HepG2 (cell line): ENCODE measurements around the gene ABCA2. TPM values are rescaled to one million over a fixed set of nuclear protein-coding genes. Genes with fewer than 3 reads are reported as not detected.
A peak's percentile ranks its signal among the peaks of the same experiment; 100 is the strongest.

Experiments used
- ATAC-seq: fragments of 200-7000 bp; cut with Tn5 transposase; 3 replicates; pipeline ENCODE4 v1.9.1; 2020; ENCODE audit warnings: mild to moderate bottlenecking, moderate library complexity
- BruUV-seq: library from RNA; stranded (reverse); fragments of 400-500 nt; replicated peaks from 2 replicates; lab custom pipeline; 2021; lab: Mats Ljungman, UMichigan
- CTCF ChIA-PET: fragments of 300-600 bp; formaldehyde crosslinking; extraction: SDS; loops from one replicate; lab custom pipeline; 2021; ENCODE audit warnings: low total read pairs, inconsistent platforms, low intra/inter-chr PET ratio; lab: Yijun Ruan, JAX
- POLR2A ChIA-PET: fragments of 350-600 bp; sonication (Branson Sonifier 250); formaldehyde crosslinking; loops from one replicate; lab custom pipeline; 2020; ENCODE audit warnings: antibody characterized with exemption, inconsistent platforms; lab: Yijun Ruan, JAX
- DNase-seq: peaks from one replicate; pipeline ENCODE4 v3.0.0-alpha.2; 2015; ENCODE audit warnings: low spot score
- FAIRE-seq: peaks from 3 replicates; lab custom pipeline; 2011; peaks lifted over from hg19 to GRCh38; lab: Jason Lieb, UNC
- H2AFZ ChIP-seq: one replicate; pipeline ENCODE4 v1.6.1; 2011; ENCODE audit warnings: low read length, inconsistent platforms
- H3K27ac ChIP-seq: fragments of 300-600 bp; 3 replicates; pipeline ENCODE4 v1.8.0; 2011; ENCODE audit warnings: mixed run types, mild to moderate bottlenecking, mixed read lengths, low read length, inconsistent platforms; ENCODE audit not compliant: insufficient read depth; ENCODE audit errors: extremely low read length
- H3K27me3 ChIP-seq, 2 experiments: fragments of 200-600 bp in 1 of 2; 2 replicates in 1 of 2; 3 replicates in 1 of 2; pipeline versions ENCODE4 v1.6.0 to v1.8.0; 2011; ENCODE audit warnings: low read length in 2 of 2, mild to moderate bottlenecking in 2 of 2, moderate library complexity in 2 of 2, inconsistent platforms in 1 of 2; ENCODE audit not compliant: insufficient read depth in 2 of 2, control insufficient read depth in 1 of 2
- H3K36me3 ChIP-seq, 2 experiments: fragments of 200-600 bp in 1 of 2; replicated peaks in 1 of 2; 2 replicates in 1 of 2; 3 replicates in 1 of 2; pipeline versions ENCODE4 v1.5.1 to v1.8.0; 2011; ENCODE audit warnings: low read length in 2 of 2, inconsistent platforms in 1 of 2; ENCODE audit not compliant: insufficient read depth in 2 of 2, control insufficient read depth in 1 of 2
- H3K4me1 ChIP-seq: 2 replicates; pipeline ENCODE4 v1.5.1; 2012; ENCODE audit warnings: low read length, inconsistent platforms; ENCODE audit not compliant: insufficient read depth
- H3K4me2 ChIP-seq: 2 replicates; pipeline ENCODE4 v1.6.0; 2011; ENCODE audit warnings: low read depth, low read length, inconsistent platforms
- H3K4me3 ChIP-seq, 3 experiments: fragments of 200-600 bp in 1 of 3; sonication (generic), shearing (Covaris generic) in 1 of 3; replicated peaks in 1 of 3; 2 replicates each; pipeline ENCODE4 v1.5.1; 2011 to 2016; ENCODE audit warnings: low read length in 3 of 3, inconsistent platforms in 2 of 3, low read depth in 2 of 3, mild to moderate bottlenecking in 2 of 3, control low read depth in 1 of 3, mixed read lengths in 1 of 3; ENCODE audit not compliant: insufficient read depth in 1 of 3
- H3K79me2 ChIP-seq: one replicate; pipeline ENCODE4 v1.6.1; 2011; ENCODE audit warnings: low read length, inconsistent platforms; ENCODE audit not compliant: insufficient read depth
- H3K9ac ChIP-seq: 2 replicates; pipeline ENCODE4 v1.6.0; 2011; ENCODE audit warnings: mild to moderate bottlenecking, low read depth, low read length, inconsistent platforms; ENCODE audit not compliant: insufficient read depth
- H3K9me3 ChIP-seq: 2 replicates; pipeline ENCODE4 v1.5.1; 2012; ENCODE audit warnings: mild to moderate bottlenecking, low read length
- H4K20me1 ChIP-seq: 2 replicates; pipeline ENCODE4 v1.6.0; 2011; ENCODE audit warnings: inconsistent platforms, mild to moderate bottlenecking, low read length, moderate library complexity; ENCODE audit not compliant: insufficient read depth
- ATRX ChIP-seq: sonication (generic); formaldehyde crosslinking; IDR thresholded peaks from 2 replicates; pipeline ENCODE4 v1.4.0; 2020; ENCODE audit warnings: missing genetic modification reagents, borderline replicate concordance
- KDM1A ChIP-seq: IDR thresholded peaks from 2 replicates; pipeline ENCODE4 v1.6.1; 2016; ENCODE audit warnings: missing compliant biosample characterization
- MAZ ChIP-seq, 2 experiments: sonication (generic) in 1 of 2; formaldehyde crosslinking in 1 of 2; IDR thresholded peaks; 2 replicates each; pipeline versions ENCODE4 v1.5.0 to v1.6.1; 2012 to 2020; ENCODE audit warnings: low read depth in 2 of 2, mild to moderate bottlenecking in 2 of 2, borderline replicate concordance in 1 of 2, improper control_type of control experiment in 1 of 2, low read length in 1 of 2, missing genetic modification reagents in 1 of 2, moderate library complexity in 1 of 2
- PPARG ChIP-seq: conservative IDR thresholded peaks from 2 replicates; pipeline ENCODE4 v1.6.1; 2016; ENCODE audit warnings: missing biosample characterization, missing genetic modification reagents
- RXRA ChIP-seq: sonication (generic); formaldehyde crosslinking; IDR thresholded peaks from 2 replicates; pipeline ENCODE4 v1.5.1; 2020; ENCODE audit warnings: missing genetic modification reagents
- SAFB2 ChIP-seq: sonication (generic); formaldehyde crosslinking; IDR thresholded peaks from 2 replicates; pipeline ENCODE4 v1.5.1; 2020; ENCODE audit warnings: missing genetic modification reagents, low read depth, mild to moderate bottlenecking, borderline replicate concordance
- SP5 ChIP-seq: IDR thresholded peaks from 2 replicates; pipeline ENCODE4 v1.6.1; 2016; ENCODE audit warnings: low read depth, borderline replicate concordance
- ZMYM3 ChIP-seq: sonication (generic); formaldehyde crosslinking; IDR thresholded peaks from 2 replicates; pipeline ENCODE4 v1.5.1; 2020; ENCODE audit warnings: mild to moderate bottlenecking, missing genetic modification reagents
- ZNF121 ChIP-seq: sonication (generic); formaldehyde crosslinking; IDR thresholded peaks from 2 replicates; pipeline ENCODE4 v1.5.0; 2020; ENCODE audit warnings: mild to moderate bottlenecking, missing genetic modification reagents
- ZNF3 ChIP-seq: IDR thresholded peaks from 2 replicates; pipeline ENCODE4 v1.7.0; 2017; ENCODE audit warnings: inconsistent platforms
- ZNF441 ChIP-seq: sonication (generic); formaldehyde crosslinking; IDR thresholded peaks from 2 replicates; pipeline ENCODE4 v1.7.0; 2021; ENCODE audit warnings: missing genetic modification reagents, borderline replicate concordance
- ZNF674 ChIP-seq: sonication (generic); formaldehyde crosslinking; IDR thresholded peaks from 2 replicates; pipeline ENCODE4 v1.5.0; 2020; ENCODE audit warnings: low read depth, mild to moderate bottlenecking, missing genetic modification reagents
- WGBS: methylation state at CpG from one replicate; pipeline ENCODE4 v1.1.6; 2017; ENCODE audit warnings: low lambda C conversion rate; 5-methylcytosine and 5-hydroxymethylcytosine counted together
- in situ Hi-C: cut with HindIII; loops from 2 replicates; pipeline ENCODE4 v1.10.0; 2017; ENCODE audit warnings: low pct_unique_long_range_greater_than_20kb; ENCODE audit not compliant: extremely low pct_ligation_motif_present
- intact Hi-C: fragments of 100-400 bp; cut with micrococcal nuclease; formaldehyde crosslinking; loops from one replicate; pipeline ENCODE4 v1.10.0; 2022; ENCODE audit not compliant: unreplicated experiment
- polyA plus RNA-seq, 8 experiments: library from polyadenylated mRNA; depleted of rRNA in 3 of 8; stranded (reverse) in 7 of 8; unstranded in 1 of 8; fragments of >200 nt; fragmentation: Illumina TruSeq in 4 of 8; extraction: Trizol in 4 of 8; gene quantifications; 2 replicates each; pipeline versions ENCODE4 v1.2.1 to v1.2.3, GENCODE V29; 2011 to 2016; ENCODE audit warnings: low read depth in 4 of 8, missing spikeins in 1 of 8, mixed read lengths in 1 of 8; ENCODE audit not compliant: insufficient read depth in 1 of 8
- total RNA-seq, 5 experiments: library from RNA; depleted of rRNA; stranded (reverse); fragments of >200 nt; fragmentation: Illumina TruSeq; extraction: Trizol; gene quantifications; 2 replicates each; pipeline ENCODE4 v1.2.3, GENCODE V29; 2016; ENCODE audit warnings: low read depth in 1 of 5
- TF ChIP-seq, protein P1 (sequence below): sonication (generic); formaldehyde crosslinking; IDR thresholded peaks from one replicate; pipeline ENCODE4 v1.5.1; 2020; ENCODE audit warnings: mild to moderate bottlenecking, missing genetic modification reagents; ENCODE audit errors: not compliant biosample characterization
- TF ChIP-seq, protein P2 (sequence below): sonication (generic); formaldehyde crosslinking; IDR thresholded peaks from 2 replicates; pipeline ENCODE4 v1.5.0; 2020; ENCODE audit warnings: mild to moderate bottlenecking, missing genetic modification reagents

Gene ABCA2
- total and polyA plus RNA-seq, 2 of the 13 experiments (the other 11 are each of a cell fraction or from before 2014, with no cell fraction given), result 2.9 to 19.2 TPM

DNA sequence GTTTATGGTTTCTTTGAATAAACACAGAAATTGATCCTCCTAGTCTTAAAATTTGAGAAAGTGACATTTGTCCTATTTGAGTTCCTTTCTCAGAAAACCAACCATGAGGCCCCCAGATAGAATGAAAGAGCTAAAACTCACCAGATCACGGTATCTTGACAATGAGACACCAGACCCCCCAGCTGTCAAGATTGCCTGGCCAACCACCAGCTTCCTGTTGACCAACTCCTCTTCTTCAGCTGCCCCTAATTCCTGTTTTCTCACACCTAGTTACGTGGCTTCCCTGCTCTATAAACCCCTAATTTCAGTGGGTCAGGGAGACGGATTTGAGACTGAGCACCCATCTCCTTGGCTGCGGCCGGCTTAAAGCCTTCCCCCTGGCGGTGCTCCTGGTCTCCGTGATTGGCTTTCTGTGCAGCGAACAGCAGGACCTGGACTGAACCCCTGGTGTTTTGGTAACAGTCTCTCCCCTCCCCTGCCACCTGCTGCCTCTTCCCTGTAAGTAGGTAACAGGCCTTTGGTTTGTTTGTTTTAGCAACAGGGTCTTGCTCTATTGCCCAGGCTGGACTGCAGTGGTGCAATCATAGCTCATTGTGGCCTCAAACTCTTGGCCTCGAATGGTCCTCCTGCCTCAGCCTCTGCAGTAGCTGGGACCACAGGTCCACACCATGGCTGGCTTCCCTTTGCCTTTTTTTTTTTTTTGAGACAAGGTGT, 30.6 kb upstream of the ABCA2 start:
- Histone ChIP-seq H3K4me1 (peaks cover 44% of the 10 kb centered on the region), H2AFZ (no peak overlapping the region), H3K4me2 (no peak overlapping the region), H3K4me3 (no peak overlapping the region), H3K79me2 (peaks cover 9% of the 10 kb centered on the region), H3K27me3 (no peaks in the 10 kb centered on the region), H3K9ac (no peak overlapping the region), H3K36me3 (no peaks in the 10 kb centered on the region), H4K20me1 (no peaks in the 10 kb centered on the region), H3K9me3 (no peaks in the 10 kb centered on the region), H3K27ac (no peak overlapping the region)
- DNase-seq (no peak), FAIRE-seq (no peak), ATAC-seq (no peak)
- CTCF ChIA-PET, result no interaction called here
- BruUV-seq, result no TSS peak
- intact Hi-C loops (no loop called here), in situ Hi-C loops (no loop called here)
- POLR2A ChIA-PET, result interaction anchor here (1.0 to 1.3 kb wide), 3 partner anchors 9 to 28 kb away, joined by 4 read pairs; partner anchors contain the start of gene MAN1B1
- 60% methylated on average over 8 of the region's 9 CpGs for WGBS
- TF ChIP-seq MAZ (IDR thresholded peaks at IDR 0.05; ENCODE audit: borderline replicate concordance, low read depth, low read length) (no peak), MAZ (CRISPR knock-in tag; IDR thresholded peaks at IDR 0.05; ENCODE audit: low read depth) (0 out of 2 replicates have a peak, but pooled peaks have one; percentile 29), PPARG (CRISPR knock-in tag) (peak; percentile 58; the same call in 1 of the 2 replicates), RXRA (CRISPR knock-in tag) (0 out of 2 replicates have a peak, but pooled peaks have one; percentile 25), SP5 (CRISPR knock-in tag) (no peak), ATRX (no peak), ZNF3 (CRISPR knock-in tag) (peak; percentile 97), ZNF674 (CRISPR knock-in tag) (no peak), ZNF441 (CRISPR knock-in tag) (0 out of 2 replicates have a peak, but pooled peaks have one; percentile 25), ZMYM3 (CRISPR knock-in tag) (peak; percentile 90), KDM1A (CRISPR knock-in tag) (peak; percentile 43; the same call in 1 of the 2 replicates), ZNF121 (CRISPR knock-in tag) (peak; percentile 99), SAFB2 (CRISPR knock-in tag) (no peak)
- TF ChIP-seq, protein P1, sequence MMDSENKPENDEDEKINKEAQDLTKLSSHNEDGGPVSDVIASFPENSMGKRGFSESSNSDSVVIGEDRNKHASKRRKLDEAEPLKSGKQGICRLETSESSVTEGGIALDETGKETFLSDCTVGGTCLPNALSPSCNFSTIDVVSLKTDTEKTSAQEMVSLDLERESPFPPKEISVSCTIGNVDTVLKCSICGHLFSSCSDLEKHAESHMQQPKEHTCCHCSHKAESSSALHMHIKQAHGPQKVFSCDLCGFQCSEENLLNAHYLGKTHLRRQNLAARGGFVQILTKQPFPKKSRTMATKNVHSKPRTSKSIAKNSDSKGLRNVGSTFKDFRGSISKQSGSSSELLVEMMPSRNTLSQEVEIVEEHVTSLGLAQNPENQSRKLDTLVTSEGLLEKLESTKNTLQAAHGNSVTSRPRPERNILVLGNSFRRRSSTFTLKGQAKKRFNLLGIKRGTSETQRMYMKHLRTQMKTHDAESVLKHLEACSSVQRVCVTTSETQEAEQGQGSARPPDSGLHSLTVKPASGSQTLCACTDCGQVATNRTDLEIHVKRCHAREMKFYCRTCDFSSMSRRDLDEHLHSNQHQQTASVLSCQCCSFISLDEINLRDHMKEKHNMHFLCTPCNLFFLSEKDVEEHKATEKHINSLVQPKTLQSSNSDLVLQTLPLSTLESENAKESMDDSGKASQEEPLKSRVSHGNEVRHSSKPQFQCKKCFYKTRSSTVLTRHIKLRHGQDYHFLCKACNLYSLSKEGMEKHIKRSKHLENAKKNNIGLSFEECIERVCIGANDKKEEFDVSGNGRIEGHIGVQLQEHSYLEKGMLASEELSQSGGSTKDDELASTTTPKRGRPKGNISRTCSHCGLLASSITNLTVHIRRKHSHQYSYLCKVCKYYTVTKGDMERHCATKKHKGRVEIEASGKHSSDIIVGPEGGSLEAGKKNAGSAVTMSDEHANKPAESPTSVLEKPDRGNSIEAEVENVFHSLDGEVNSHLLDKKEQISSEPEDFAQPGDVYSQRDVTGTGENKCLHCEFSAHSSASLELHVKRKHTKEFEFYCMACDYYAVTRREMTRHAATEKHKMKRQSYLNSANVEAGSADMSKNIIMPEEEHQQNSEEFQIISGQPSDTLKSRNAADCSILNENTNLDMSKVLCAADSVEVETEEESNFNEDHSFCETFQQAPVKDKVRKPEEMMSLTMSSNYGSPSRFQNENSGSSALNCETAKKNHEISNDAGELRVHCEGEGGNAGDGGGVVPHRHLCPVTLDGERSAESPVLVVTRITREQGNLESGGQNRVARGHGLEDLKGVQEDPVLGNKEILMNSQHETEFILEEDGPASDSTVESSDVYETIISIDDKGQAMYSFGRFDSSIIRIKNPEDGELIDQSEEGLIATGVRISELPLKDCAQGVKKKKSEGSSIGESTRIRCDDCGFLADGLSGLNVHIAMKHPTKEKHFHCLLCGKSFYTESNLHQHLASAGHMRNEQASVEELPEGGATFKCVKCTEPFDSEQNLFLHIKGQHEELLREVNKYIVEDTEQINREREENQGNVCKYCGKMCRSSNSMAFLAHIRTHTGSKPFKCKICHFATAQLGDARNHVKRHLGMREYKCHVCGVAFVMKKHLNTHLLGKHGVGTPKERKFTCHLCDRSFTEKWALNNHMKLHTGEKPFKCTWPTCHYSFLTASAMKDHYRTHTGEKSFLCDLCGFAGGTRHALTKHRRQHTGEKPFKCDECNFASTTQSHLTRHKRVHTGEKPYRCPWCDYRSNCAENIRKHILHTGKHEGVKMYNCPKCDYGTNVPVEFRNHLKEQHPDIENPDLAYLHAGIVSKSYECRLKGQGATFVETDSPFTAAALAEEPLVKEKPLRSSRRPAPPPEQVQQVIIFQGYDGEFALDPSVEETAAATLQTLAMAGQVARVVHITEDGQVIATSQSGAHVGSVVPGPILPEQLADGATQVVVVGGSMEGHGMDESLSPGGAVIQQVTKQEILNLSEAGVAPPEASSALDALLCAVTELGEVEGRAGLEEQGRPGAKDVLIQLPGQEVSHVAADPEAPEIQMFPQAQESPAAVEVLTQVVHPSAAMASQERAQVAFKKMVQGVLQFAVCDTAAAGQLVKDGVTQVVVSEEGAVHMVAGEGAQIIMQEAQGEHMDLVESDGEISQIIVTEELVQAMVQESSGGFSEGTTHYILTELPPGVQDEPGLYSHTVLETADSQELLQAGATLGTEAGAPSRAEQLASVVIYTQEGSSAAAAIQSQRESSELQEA (CRISPR knock-in tag), result no peak
- TF ChIP-seq, protein P2, sequence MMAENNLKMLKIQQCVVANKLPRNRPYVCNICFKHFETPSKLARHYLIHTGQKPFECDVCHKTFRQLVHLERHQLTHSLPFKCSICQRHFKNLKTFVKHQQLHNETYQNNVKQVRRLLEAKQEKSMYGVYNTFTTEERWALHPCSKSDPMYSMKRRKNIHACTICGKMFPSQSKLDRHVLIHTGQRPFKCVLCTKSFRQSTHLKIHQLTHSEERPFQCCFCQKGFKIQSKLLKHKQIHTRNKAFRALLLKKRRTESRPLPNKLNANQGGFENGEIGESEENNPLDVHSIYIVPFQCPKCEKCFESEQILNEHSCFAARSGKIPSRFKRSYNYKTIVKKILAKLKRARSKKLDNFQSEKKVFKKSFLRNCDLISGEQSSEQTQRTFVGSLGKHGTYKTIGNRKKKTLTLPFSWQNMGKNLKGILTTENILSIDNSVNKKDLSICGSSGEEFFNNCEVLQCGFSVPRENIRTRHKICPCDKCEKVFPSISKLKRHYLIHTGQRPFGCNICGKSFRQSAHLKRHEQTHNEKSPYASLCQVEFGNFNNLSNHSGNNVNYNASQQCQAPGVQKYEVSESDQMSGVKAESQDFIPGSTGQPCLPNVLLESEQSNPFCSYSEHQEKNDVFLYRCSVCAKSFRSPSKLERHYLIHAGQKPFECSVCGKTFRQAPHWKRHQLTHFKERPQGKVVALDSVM, result peak; percentile 98
